GM12878 (cell line): ENCODE measurements around the gene FZD2. TPM values are rescaled to one million over a fixed set of nuclear protein-coding genes. Genes with fewer than 3 reads are reported as not detected.

Source experiments
- ATAC-seq: fragments of 200-7000 bp; cut with Tn5 transposase; 3 replicates; pipeline ENCODE4 v1.9.1; 2020; ENCODE audit warnings: mild to moderate bottlenecking, moderate library complexity
- BruUV-seq: library from RNA; stranded (reverse); fragments of 400-500 nt; replicated peaks from 2 replicates; lab custom pipeline; 2021; lab: Mats Ljungman, UMichigan
- CTCF ChIA-PET: fragments of 300-600 bp; sonication (Branson Sonifier 250); formaldehyde crosslinking; extraction: SDS; loops from one replicate; lab custom pipeline; 2021; ENCODE audit warnings: inconsistent platforms; lab: Yijun Ruan, JAX
- POLR2A ChIA-PET: fragments of 350-600 bp; formaldehyde crosslinking; extraction: SDS; loops from one replicate; lab custom pipeline; 2021; ENCODE audit warnings: inconsistent platforms; lab: Charles Lee
- RAD21 ChIA-PET: fragments of 300-600 bp; sonication (Branson Sonifier 250); formaldehyde crosslinking; loops from one replicate; lab custom pipeline; 2023; ENCODE audit warnings: antibody characterized with exemption; ENCODE audit not compliant: unreplicated experiment; lab: Charles Lee
- SMC1A ChIA-PET: fragments of 300-600 bp; sonication (Branson Sonifier 250); formaldehyde crosslinking; loops from one replicate; lab custom pipeline; 2023; ENCODE audit not compliant: unreplicated experiment, uncharacterized antibody; lab: Charles Lee
- DNase-seq: peaks from one replicate; pipeline ENCODE4 v3.0.0-alpha.2; 2011; ENCODE audit warnings: low read depth, low spot score
- FAIRE-seq: peaks from 3 replicates; lab custom pipeline; 2011; peaks lifted over from hg19 to GRCh38; lab: Jason Lieb, UNC
- H2AFZ ChIP-seq: 2 replicates; pipeline ENCODE4 v1.6.0; 2011; ENCODE audit warnings: low read depth, low read length, control low read depth; ENCODE audit not compliant: control insufficient read depth
- H3K27ac ChIP-seq: 2 replicates; pipeline ENCODE4 v1.5.1; 2011; ENCODE audit warnings: control low read depth; ENCODE audit not compliant: control insufficient read depth, insufficient read depth
- H3K27me3 ChIP-seq, 2 experiments: replicated peaks in 1 of 2; 2 replicates each; pipeline versions ENCODE4 v1.6.0 to v1.6.1; 2011; ENCODE audit warnings: low read length in 1 of 2; ENCODE audit not compliant: control insufficient read depth in 2 of 2, insufficient read depth in 2 of 2
- H3K36me3 ChIP-seq, 2 experiments: 2 replicates each; pipeline ENCODE4 v1.5.1; 2011; ENCODE audit warnings: low read length in 1 of 2; ENCODE audit not compliant: control insufficient read depth in 2 of 2, insufficient read depth in 2 of 2
- H3K4me1 ChIP-seq: 2 replicates; pipeline ENCODE4 v1.6.1; 2011; ENCODE audit warnings: mild to moderate bottlenecking, low read length, moderate library complexity, mixed read lengths; ENCODE audit not compliant: control insufficient read depth, insufficient read depth
- H3K4me2 ChIP-seq: 2 replicates; pipeline ENCODE4 v1.6.0; 2011; ENCODE audit warnings: control low read depth; ENCODE audit not compliant: control insufficient read depth, insufficient read depth
- H3K4me3 ChIP-seq: fragments of 200-600 bp; sonication (generic); 2 replicates; pipeline ENCODE4 v1.5.1; 2016
- H3K79me2 ChIP-seq: 2 replicates; pipeline ENCODE4 v1.6.0; 2011; ENCODE audit warnings: low read length; ENCODE audit not compliant: control insufficient read depth, insufficient read depth
- H3K9ac ChIP-seq: 2 replicates; pipeline ENCODE4 v1.8.0; 2011; ENCODE audit warnings: low read length, control low read depth, mixed read lengths; ENCODE audit not compliant: control insufficient read depth, insufficient read depth
- H3K9me3 ChIP-seq: replicated peaks from 3 replicates; pipeline ENCODE4 v1.5.1; 2011; ENCODE audit warnings: mild to moderate bottlenecking, low read length; ENCODE audit not compliant: control insufficient read depth, insufficient read depth
- H4K20me1 ChIP-seq: 2 replicates; pipeline ENCODE4 v1.6.0; 2011; ENCODE audit not compliant: control insufficient read depth, insufficient read depth
- BHLHE40 ChIP-seq, 2 experiments: fragments of 450-650 bp in 1 of 2; IDR thresholded peaks; 2 replicates each; pipeline ENCODE4 v1.6.1; 2011 to 2017; ENCODE audit warnings: low read depth in 2 of 2, borderline replicate concordance in 1 of 2, improper control_type of control experiment in 1 of 2, low read length in 1 of 2, mild to moderate bottlenecking in 1 of 2
- BMI1 ChIP-seq: fragments of 450-650 bp; IDR thresholded peaks from 2 replicates; pipeline ENCODE4 v1.6.1; 2016; ENCODE audit warnings: mild to moderate bottlenecking, moderate library complexity, borderline replicate concordance
- CBFB ChIP-seq: IDR thresholded peaks from 2 replicates; pipeline ENCODE4 v1.6.1; 2016; ENCODE audit warnings: antibody characterized with exemption, low read depth
- CBX5 ChIP-seq: sonication (generic); IDR thresholded peaks from 2 replicates; pipeline ENCODE4 v1.6.1; 2016; ENCODE audit warnings: low read depth, moderate library complexity, mild to moderate bottlenecking, inconsistent platforms
- CREB1 ChIP-seq: IDR thresholded peaks from 2 replicates; pipeline ENCODE4 v1.6.1; 2012; ENCODE audit warnings: low read depth, mild to moderate bottlenecking, inconsistent platforms
- EP300 ChIP-seq, 2 experiments: fragments of 150-350 bp in 1 of 2; IDR thresholded peaks; 2 replicates each; pipeline ENCODE4 v1.6.1; 2011 to 2012; ENCODE audit warnings: low read depth in 2 of 2, low read length in 2 of 2, borderline replicate concordance in 1 of 2, improper control_type of control experiment in 1 of 2, inconsistent platforms in 1 of 2; ENCODE audit not compliant: control insufficient read depth in 1 of 2
- GABPA ChIP-seq: IDR thresholded peaks from 2 replicates; pipeline ENCODE4 v1.6.1; 2014; ENCODE audit warnings: antibody characterized with exemption, low read depth, mild to moderate bottlenecking, inconsistent platforms
- HCFC1 ChIP-seq: fragments of 150-350 bp; IDR thresholded peaks from 2 replicates; pipeline ENCODE4 v1.6.1; 2014; ENCODE audit warnings: low read length
- KDM1A ChIP-seq: fragments of 200-600 bp; sonication (generic); IDR thresholded peaks from 2 replicates; pipeline ENCODE4 v1.6.1; 2016; ENCODE audit warnings: borderline replicate concordance
- MXI1 ChIP-seq: fragments of 150-350 bp; IDR thresholded peaks from 2 replicates; pipeline ENCODE4 v1.6.1; 2011; ENCODE audit warnings: low read depth, mild to moderate bottlenecking, inconsistent platforms, low read length, improper control_type of control experiment
- POLR2AphosphoS2 ChIP-seq: IDR thresholded peaks from 2 replicates; pipeline ENCODE4 v1.6.1; 2011; ENCODE audit warnings: low read depth, mild to moderate bottlenecking, low read length, improper control_type of control experiment, moderate library complexity
- RCOR1 ChIP-seq: conservative IDR thresholded peaks from 2 replicates; pipeline ENCODE4 v1.6.1; 2012; ENCODE audit warnings: low read depth, low read length, improper control_type of control experiment
- SIN3A ChIP-seq: IDR thresholded peaks from 2 replicates; pipeline ENCODE4 v1.6.1; 2012; ENCODE audit warnings: low read depth, low read length, improper control_type of control experiment
- SMARCA5 ChIP-seq: fragments of 450-650 bp; IDR thresholded peaks from 2 replicates; pipeline ENCODE4 v1.6.1; 2017; ENCODE audit warnings: mild to moderate bottlenecking
- YBX1 ChIP-seq: fragments of 450-650 bp; IDR thresholded peaks from 2 replicates; pipeline ENCODE4 v1.6.1; 2016; ENCODE audit warnings: antibody characterized with exemption
- ZNF622 ChIP-seq: fragments of 450-650 bp; IDR thresholded peaks from 2 replicates; pipeline ENCODE4 v1.6.1; 2017; ENCODE audit warnings: mild to moderate bottlenecking, inconsistent platforms
- WGBS: methylation state at CpG from one replicate; pipeline ENCODE4 v1.1.6; 2016; ENCODE audit warnings: low lambda C conversion rate; ENCODE audit not compliant: insufficient replicate concordance, insufficient coverage; ENCODE audit errors: missing lambda C conversion rate; 5-methylcytosine and 5-hydroxymethylcytosine counted together
- in situ Hi-C: fragments of 300-500 bp; cut with MboI; formaldehyde crosslinking; loops from 9 replicates; pipeline ENCODE4 v1.14.3; 2018; ENCODE audit warnings: mixed read lengths
- intact Hi-C: fragments of 100-400 bp; cut with micrococcal nuclease; formaldehyde crosslinking; loops from one replicate; pipeline ENCODE4 v1.14.2; 2022; ENCODE audit not compliant: unreplicated experiment
- polyA plus RNA-seq, 11 experiments: library from polyadenylated mRNA; depleted of rRNA in 4 of 11; unstranded in 6 of 11; stranded (reverse) in 5 of 11; fragments of >200 nt; fragmentation: Nextera tagmentation in 4 of 11; fragmentation: Illumina TruSeq in 1 of 11; extraction: Ambion mirVana in 4 of 11; extraction: Trizol in 1 of 11; gene quantifications; 1 replicate in 1 of 11; 2 replicates in 10 of 11; pipeline versions ENCODE4 v1.2.1 to v1.2.3, GENCODE V29; 2011 to 2016; ENCODE audit warnings: inconsistent platforms in 2 of 11, missing spikeins in 2 of 11, low read depth in 1 of 11
- total RNA-seq, 4 experiments: library from RNA; depleted of rRNA in 3 of 4; stranded (reverse); fragments of >200 nt in 3 of 4; fragmentation: Illumina TruSeq in 1 of 4; extraction: Trizol in 1 of 4; gene quantifications; 2 replicates each; pipeline versions ENCODE4 v1.2.1 to v1.2.3, GENCODE V29; 2013 to 2021
- TF ChIP-seq, protein P1 (sequence below): fragments of 450-650 bp; IDR thresholded peaks from 2 replicates; pipeline ENCODE4 v1.6.1; 2016; ENCODE audit warnings: mild to moderate bottlenecking
- TF ChIP-seq, protein P2 (sequence below): IDR thresholded peaks from 2 replicates; pipeline ENCODE4 v1.6.1; 2011; ENCODE audit warnings: low read depth, mild to moderate bottlenecking, low read length, moderate library complexity, borderline replicate concordance; ENCODE audit errors: extremely low read depth
- TF ChIP-seq, protein P3 (sequence below): fragments of 450-650 bp; IDR thresholded peaks from 2 replicates; pipeline ENCODE4 v1.6.1; 2017; ENCODE audit warnings: mild to moderate bottlenecking, moderate library complexity
- TF ChIP-seq, protein P4 (sequence below): fragments of 150-350 bp; IDR thresholded peaks from 2 replicates; pipeline ENCODE4 v1.6.1; 2014; ENCODE audit warnings: mild to moderate bottlenecking, low read depth, low read length

The FZD2 gene
- total and polyA plus RNA-seq, 10 of the 15 experiments (the other 5 are each of a cell fraction or from before 2014, with no cell fraction given), result 0.09 to 4.2 (median 0.63) TPM; not detected in 1

DNA sequence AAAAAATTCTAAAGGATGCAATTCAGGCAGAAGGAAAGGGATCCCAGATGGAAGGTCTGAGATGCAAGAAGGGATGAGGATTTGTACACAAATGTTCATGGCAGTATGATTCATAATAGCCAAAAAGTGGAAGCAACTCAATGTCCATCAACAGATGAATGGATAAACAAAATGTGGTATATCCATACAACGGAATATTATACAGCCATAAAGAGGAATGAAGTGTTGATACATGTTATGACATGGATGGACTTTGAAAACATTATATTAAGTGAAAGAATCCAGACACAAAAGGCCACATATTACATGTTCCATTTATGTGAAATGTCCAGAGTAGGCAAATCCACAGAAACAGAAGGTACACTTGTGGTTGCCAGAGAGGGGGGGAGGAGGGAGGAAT, 30.2 kb upstream of the FZD2 start:
- H3K27me3 ChIP-seq, result no peaks in the 10 kb centered on the region
- no peaks in the 10 kb centered on the region for H3K9me3 ChIP-seq
- H4K20me1 ChIP-seq, result no peaks in the 10 kb centered on the region
- no peak overlapping the region for H3K27ac ChIP-seq
- TF ChIP-seq SMARCA5 (no peak), POLR2AphosphoS2 (no peak), HCFC1 (no peak), EP300 (IDR thresholded peaks at IDR 0.05; ENCODE audit: borderline replicate concordance in 1 of 2, control insufficient read depth in 1 of 2, low read depth in 2 of 2, low read length in 2 of 2) (no peak), SIN3A (no peak), BMI1 (no peak), RCOR1 (no peak), YBX1 (no peak), MXI1 (no peak), ZNF622 (no peak), CBX5 (no peak), CBFB (no peak), GABPA (no peak), KDM1A (no peak), BHLHE40 (IDR thresholded peaks at IDR 0.05; ENCODE audit: borderline replicate concordance in 1 of 2, low read depth in 2 of 2, low read length in 1 of 2) (no peak), CREB1 (no peak)
- TF ChIP-seq, protein P1, sequence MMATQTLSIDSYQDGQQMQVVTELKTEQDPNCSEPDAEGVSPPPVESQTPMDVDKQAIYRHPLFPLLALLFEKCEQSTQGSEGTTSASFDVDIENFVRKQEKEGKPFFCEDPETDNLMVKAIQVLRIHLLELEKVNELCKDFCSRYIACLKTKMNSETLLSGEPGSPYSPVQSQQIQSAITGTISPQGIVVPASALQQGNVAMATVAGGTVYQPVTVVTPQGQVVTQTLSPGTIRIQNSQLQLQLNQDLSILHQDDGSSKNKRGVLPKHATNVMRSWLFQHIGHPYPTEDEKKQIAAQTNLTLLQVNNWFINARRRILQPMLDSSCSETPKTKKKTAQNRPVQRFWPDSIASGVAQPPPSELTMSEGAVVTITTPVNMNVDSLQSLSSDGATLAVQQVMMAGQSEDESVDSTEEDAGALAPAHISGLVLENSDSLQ, result no peak
- TF ChIP-seq, protein P2, sequence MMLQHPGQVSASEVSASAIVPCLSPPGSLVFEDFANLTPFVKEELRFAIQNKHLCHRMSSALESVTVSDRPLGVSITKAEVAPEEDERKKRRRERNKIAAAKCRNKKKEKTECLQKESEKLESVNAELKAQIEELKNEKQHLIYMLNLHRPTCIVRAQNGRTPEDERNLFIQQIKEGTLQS, result no peak
- TF ChIP-seq, protein P3, sequence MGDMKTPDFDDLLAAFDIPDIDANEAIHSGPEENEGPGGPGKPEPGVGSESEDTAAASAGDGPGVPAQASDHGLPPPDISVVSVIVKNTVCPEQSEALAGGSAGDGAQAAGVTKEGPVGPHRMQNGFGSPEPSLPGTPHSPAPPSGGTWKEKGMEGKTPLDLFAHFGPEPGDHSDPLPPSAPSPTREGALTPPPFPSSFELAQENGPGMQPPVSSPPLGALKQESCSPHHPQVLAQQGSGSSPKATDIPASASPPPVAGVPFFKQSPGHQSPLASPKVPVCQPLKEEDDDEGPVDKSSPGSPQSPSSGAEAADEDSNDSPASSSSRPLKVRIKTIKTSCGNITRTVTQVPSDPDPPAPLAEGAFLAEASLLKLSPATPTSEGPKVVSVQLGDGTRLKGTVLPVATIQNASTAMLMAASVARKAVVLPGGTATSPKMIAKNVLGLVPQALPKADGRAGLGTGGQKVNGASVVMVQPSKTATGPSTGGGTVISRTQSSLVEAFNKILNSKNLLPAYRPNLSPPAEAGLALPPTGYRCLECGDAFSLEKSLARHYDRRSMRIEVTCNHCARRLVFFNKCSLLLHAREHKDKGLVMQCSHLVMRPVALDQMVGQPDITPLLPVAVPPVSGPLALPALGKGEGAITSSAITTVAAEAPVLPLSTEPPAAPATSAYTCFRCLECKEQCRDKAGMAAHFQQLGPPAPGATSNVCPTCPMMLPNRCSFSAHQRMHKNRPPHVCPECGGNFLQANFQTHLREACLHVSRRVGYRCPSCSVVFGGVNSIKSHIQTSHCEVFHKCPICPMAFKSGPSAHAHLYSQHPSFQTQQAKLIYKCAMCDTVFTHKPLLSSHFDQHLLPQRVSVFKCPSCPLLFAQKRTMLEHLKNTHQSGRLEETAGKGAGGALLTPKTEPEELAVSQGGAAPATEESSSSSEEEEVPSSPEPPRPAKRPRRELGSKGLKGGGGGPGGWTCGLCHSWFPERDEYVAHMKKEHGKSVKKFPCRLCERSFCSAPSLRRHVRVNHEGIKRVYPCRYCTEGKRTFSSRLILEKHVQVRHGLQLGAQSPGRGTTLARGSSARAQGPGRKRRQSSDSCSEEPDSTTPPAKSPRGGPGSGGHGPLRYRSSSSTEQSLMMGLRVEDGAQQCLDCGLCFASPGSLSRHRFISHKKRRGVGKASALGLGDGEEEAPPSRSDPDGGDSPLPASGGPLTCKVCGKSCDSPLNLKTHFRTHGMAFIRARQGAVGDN, result no peak
- TF ChIP-seq, protein P4, sequence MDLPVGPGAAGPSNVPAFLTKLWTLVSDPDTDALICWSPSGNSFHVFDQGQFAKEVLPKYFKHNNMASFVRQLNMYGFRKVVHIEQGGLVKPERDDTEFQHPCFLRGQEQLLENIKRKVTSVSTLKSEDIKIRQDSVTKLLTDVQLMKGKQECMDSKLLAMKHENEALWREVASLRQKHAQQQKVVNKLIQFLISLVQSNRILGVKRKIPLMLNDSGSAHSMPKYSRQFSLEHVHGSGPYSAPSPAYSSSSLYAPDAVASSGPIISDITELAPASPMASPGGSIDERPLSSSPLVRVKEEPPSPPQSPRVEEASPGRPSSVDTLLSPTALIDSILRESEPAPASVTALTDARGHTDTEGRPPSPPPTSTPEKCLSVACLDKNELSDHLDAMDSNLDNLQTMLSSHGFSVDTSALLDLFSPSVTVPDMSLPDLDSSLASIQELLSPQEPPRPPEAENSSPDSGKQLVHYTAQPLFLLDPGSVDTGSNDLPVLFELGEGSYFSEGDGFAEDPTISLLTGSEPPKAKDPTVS, result no peak
- no peaks in the 10 kb centered on the region for H3K36me3 ChIP-seq
- in situ Hi-C loops (no loop called here), intact Hi-C loops (no loop called here)
- POLR2A ChIA-PET, result no interaction called here
- SMC1A ChIA-PET, result no interaction called here
- CTCF ChIA-PET, result no interaction called here
- FAIRE-seq (no peak), DNase-seq (no peak), ATAC-seq (no peak)
- H3K4me2 ChIP-seq, result no peak overlapping the region
- H3K4me1 ChIP-seq, result no peaks in the 10 kb centered on the region; the same call in 1 of the 2 replicates
- 80% methylated on average over 1 of the region's 1 CpG for WGBS
- no peaks in the 10 kb centered on the region for H3K79me2 ChIP-seq
- no TSS peak for BruUV-seq
- H2AFZ ChIP-seq, result no peak overlapping the region
- H3K4me3 ChIP-seq, result no peak overlapping the region
- no peak overlapping the region for H3K9ac ChIP-seq
- RAD21 ChIA-PET, result no interaction called here
